Stomach (tissue), 9 donors: Measurements from ENCODE around the gene COPE. TPM values are rescaled to one million over a fixed set of nuclear protein-coding genes. Genes with fewer than 3 reads are reported as not detected.

Experiments used
- DNase-seq, 2 donors: peaks; one replicate each; pipeline versions ENCODE4 v3.0.0 to v3.0.0-alpha.2; 2013 to 2019
- H3K27ac ChIP-seq, 5 donors: fragments of 200-600 bp in 4 of 5; sonication (generic) in 4 of 5; one replicate each; pipeline ENCODE4 v1.5.1; 2013 to 2019; ENCODE audit warnings: mild to moderate bottlenecking in 1 of 5, moderate library complexity in 1 of 5
- H3K27me3 ChIP-seq, 3 donors: fragments of 200-600 bp; sonication (generic); one replicate each; pipeline ENCODE4 v1.5.1; 2017 to 2019; ENCODE audit warnings: mixed run types in 1 of 3
- H3K36me3 ChIP-seq, 4 donors: fragments of 200-600 bp; sonication (generic); 1 replicate in 3 of 4; 2 replicates in 1 of 4; pipeline ENCODE4 v1.5.1; 2016 to 2019
- H3K4me1 ChIP-seq, 4 donors: fragments of 200-600 bp; sonication (generic); one replicate each; pipeline ENCODE4 v1.5.1; 2016 to 2019
- H3K4me3 ChIP-seq, 4 donors: fragments of 200-600 bp; sonication (generic) in 3 of 4; one replicate each; pipeline ENCODE4 v1.5.1; 2016 to 2019; ENCODE audit warnings: mild to moderate bottlenecking in 1 of 4
- H3K9me3 ChIP-seq, 4 donors: fragments of 200-600 bp; sonication (generic); one replicate each; pipeline ENCODE4 v1.5.1; 2016 to 2019
- EP300 ChIP-seq: sonication (generic); formaldehyde crosslinking; IDR thresholded peaks from one replicate; pipeline ENCODE4 v1.6.1; 2017; ENCODE audit warnings: antibody characterized with exemption
- POLR2A ChIP-seq, 4 donors: fragments of 450-650 bp; IDR thresholded peaks; one replicate each; pipeline ENCODE4 v1.6.1; 2016; ENCODE audit warnings: antibody characterized with exemption in 4 of 4, control low read depth in 2 of 4, mild to moderate bottlenecking in 1 of 4, moderate library complexity in 1 of 4
- POLR2AphosphoS5 ChIP-seq, 3 donors: sonication (generic); formaldehyde crosslinking; IDR thresholded peaks; one replicate each; pipeline ENCODE4 v1.6.1; 2016; ENCODE audit warnings: antibody characterized with exemption in 3 of 3
- WGBS, 5 donors: extraction: QIAGEN DNeasy Blood & Tissue Kit in 3 of 5; methylation state at CpG; one replicate each; pipeline versions ENCODE4 v1.1.5 to v1.1.7; 2013 to 2018; 5-methylcytosine and 5-hydroxymethylcytosine counted together
- intact Hi-C: fragments of 100-400 bp; cut with DNase I; formaldehyde crosslinking; loops from one replicate; pipeline ENCODE4 v1.15.1; 2023; ENCODE audit warnings: low total_unique reads
- polyA plus RNA-seq, 3 donors: library from polyadenylated mRNA; stranded (reverse); fragments of 200-250 nt; gene quantifications; one replicate each; pipeline ENCODE4 v1.2.3, GENCODE V29; 2013
- total RNA-seq, 5 donors: library from RNA; depleted of rRNA; stranded (reverse); fragments of >200 nt; gene quantifications; one replicate each; pipeline versions ENCODE4 v1.1.0 to v1.2.3, GENCODE V29; 2014 to 2016
- TF ChIP-seq, protein P1 (sequence below), 7 experiments: fragments of 450-650 bp in 4 of 7; fragments of 200-600 bp in 3 of 7; sonication (generic) in 3 of 7; IDR thresholded peaks; one replicate each; pipeline ENCODE4 v1.5.1; 2016 to 2019; ENCODE audit warnings: antibody characterized with exemption in 7 of 7, control low read depth in 2 of 7, mild to moderate bottlenecking in 1 of 7
- donor health status: healthy with polysubstance abuse.
- donor health status: Bipolar disorder and iron deficiency.
- donor health status: healthy.

Gene COPE
- total and polyA plus RNA-seq, 8 donors, result 76.7 to 283 (median 209) TPM

DNA sequence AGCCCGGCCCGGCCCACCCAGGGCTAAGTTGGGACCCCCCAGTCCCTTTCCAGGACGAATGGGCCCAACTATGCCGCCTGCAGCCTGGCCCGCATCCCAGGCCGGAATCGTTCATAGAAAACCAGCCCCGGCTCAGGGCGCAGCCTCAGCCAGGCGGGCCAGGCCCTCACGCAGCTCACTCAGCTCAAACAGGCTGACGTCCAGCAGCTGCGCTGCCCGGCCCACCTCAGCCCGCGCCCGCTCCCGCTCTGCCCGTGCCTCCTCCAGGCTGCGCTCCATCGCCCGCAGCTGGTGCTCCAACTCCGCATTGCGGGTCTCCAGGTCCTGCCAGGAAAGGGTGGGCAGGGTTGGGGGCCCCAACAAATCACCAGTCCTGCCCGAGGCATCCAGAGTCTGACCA lies 10.1 kb upstream of the COPE start:
- 85 to 93% (median 90%) methylated on average over 14 to 25 of the region's 25 CpGs for WGBS, 5 donors
- Histone ChIP-seq H3K27me3 (no peaks in the 10 kb centered on the region), H3K27ac (no peak overlapping the region), H3K4me3 (no peak overlapping the region), H3K4me1 (peaks cover 7 to 14% (median 12%) of the 10 kb centered on the region in 4 donors), H3K9me3 (no peaks in the 10 kb centered on the region), H3K36me3 (peaks cover 26 to 86% (median 74%) of the 10 kb centered on the region in 4 donors)
- intact Hi-C loops, result no loop called here
- no peak for TF ChIP-seq EP300
- TF ChIP-seq POLR2AphosphoS5 (IDR thresholded peaks at IDR 0.05), result no peak
- TF ChIP-seq POLR2A (IDR thresholded peaks at IDR 0.05), result no peak
- TF ChIP-seq, protein P1, sequence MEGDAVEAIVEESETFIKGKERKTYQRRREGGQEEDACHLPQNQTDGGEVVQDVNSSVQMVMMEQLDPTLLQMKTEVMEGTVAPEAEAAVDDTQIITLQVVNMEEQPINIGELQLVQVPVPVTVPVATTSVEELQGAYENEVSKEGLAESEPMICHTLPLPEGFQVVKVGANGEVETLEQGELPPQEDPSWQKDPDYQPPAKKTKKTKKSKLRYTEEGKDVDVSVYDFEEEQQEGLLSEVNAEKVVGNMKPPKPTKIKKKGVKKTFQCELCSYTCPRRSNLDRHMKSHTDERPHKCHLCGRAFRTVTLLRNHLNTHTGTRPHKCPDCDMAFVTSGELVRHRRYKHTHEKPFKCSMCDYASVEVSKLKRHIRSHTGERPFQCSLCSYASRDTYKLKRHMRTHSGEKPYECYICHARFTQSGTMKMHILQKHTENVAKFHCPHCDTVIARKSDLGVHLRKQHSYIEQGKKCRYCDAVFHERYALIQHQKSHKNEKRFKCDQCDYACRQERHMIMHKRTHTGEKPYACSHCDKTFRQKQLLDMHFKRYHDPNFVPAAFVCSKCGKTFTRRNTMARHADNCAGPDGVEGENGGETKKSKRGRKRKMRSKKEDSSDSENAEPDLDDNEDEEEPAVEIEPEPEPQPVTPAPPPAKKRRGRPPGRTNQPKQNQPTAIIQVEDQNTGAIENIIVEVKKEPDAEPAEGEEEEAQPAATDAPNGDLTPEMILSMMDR (IDR thresholded peaks at IDR 0.05), result no peak
- no peak for DNase-seq

DNA sequence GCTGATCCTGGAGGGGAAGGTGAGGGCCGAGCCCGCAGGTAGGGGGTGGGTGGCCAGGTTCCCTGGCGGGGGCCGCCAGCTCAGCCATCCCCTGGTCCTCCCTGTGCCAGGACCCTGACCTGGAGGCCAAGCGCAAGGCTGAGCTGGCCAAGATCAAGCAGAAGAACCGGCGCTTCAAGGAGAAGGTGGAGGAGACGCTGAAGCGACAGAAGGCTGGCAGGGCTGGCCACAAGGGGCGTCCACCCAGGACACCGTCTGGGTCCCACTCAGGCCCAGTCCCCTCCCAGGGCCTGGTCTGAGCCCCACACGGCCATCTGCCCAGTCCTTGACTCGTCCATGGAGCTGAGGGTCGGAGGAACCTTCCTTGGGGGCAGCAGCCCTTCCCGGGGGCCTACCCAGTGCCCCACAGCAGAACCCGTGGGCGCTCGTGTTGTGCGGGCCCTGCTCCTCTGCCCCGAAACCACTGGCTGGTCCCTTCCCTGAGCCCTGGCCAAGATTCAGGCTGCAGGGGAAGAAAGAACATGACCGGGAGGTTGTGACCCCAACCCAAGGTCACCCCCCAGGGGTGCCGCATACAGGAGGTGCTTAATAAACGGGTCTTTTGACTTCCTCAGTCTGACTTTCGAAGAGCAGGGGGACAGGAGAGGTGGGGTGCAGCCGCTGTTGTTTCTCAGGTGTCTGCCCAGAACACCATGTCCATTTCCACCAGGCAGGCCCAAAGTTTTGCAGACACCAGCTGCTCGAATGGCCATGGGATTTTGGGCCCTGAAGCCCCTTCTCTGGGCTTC lies 9.0 kb upstream of the COPE start:
- WGBS, 5 donors, result 85 to 90% (median 88%) methylated on average over 15 to 26 of the region's 26 CpGs
- Histone ChIP-seq H3K27ac (no peak overlapping the region), H3K4me1 (peaks cover 7 to 14% (median 12%) of the 10 kb centered on the region in 4 donors), H3K4me3 (no peak overlapping the region), H3K9me3 (no peaks in the 10 kb centered on the region), H3K27me3 (no peaks in the 10 kb centered on the region), H3K36me3 (peaks cover 36 to 86% (median 77%) of the 10 kb centered on the region in 4 donors)
- DNase-seq, result no peak
- no peak for TF ChIP-seq POLR2AphosphoS5 (IDR thresholded peaks at IDR 0.05)
- no peak for TF ChIP-seq EP300
- TF ChIP-seq, protein P1 (IDR thresholded peaks at IDR 0.05), result no peak
- TF ChIP-seq POLR2A (IDR thresholded peaks at IDR 0.05), result no peak
- intact Hi-C loops, result no loop called here

DNA sequence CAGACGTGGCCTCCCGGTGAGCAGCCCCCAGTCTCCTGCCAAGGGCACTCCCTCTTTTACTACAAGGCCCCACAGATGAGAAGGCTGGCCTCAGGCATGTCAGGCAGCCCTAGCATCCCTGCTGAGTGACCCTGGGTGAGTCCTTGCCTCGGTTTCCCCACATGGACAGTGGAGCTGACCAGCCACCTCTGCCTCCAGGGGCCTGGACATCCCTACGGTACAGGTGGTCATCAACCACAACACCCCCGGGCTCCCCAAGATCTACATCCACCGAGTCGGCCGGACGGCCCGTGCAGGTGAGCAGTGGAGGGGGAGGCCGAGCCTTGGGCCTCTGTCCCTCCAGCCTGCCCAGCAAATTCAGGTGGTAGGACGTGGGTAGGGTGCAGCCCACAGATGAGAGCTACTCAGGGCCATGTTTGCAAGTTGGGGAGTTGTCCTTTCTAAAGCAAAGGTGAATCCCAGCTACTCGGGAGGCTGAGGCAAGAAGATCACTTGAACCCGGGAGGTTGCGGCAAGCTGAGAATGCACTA lies 5.6 kb upstream of the COPE start:
- no peak for DNase-seq
- Histone ChIP-seq H3K36me3 (peaks cover 48 to 92% (median 86%) of the 10 kb centered on the region in 4 donors), H3K27me3 (no peaks in the 10 kb centered on the region), H3K27ac (no peak overlapping the region), H3K4me1 (peaks cover 10 to 20% (median 17%) of the 10 kb centered on the region in 4 donors), H3K9me3 (no peaks in the 10 kb centered on the region), H3K4me3 (no peak overlapping the region)
- TF ChIP-seq POLR2A (IDR thresholded peaks at IDR 0.05), result no peak
- TF ChIP-seq, protein P1 (IDR thresholded peaks at IDR 0.05), result no peak
- no peak for TF ChIP-seq EP300
- TF ChIP-seq POLR2AphosphoS5 (IDR thresholded peaks at IDR 0.05), result no peak
- intact Hi-C loops, result no loop called here
- 94 to 97% (median 96%) methylated on average over 9 to 15 of the region's 15 CpGs for WGBS, 5 donors

DNA sequence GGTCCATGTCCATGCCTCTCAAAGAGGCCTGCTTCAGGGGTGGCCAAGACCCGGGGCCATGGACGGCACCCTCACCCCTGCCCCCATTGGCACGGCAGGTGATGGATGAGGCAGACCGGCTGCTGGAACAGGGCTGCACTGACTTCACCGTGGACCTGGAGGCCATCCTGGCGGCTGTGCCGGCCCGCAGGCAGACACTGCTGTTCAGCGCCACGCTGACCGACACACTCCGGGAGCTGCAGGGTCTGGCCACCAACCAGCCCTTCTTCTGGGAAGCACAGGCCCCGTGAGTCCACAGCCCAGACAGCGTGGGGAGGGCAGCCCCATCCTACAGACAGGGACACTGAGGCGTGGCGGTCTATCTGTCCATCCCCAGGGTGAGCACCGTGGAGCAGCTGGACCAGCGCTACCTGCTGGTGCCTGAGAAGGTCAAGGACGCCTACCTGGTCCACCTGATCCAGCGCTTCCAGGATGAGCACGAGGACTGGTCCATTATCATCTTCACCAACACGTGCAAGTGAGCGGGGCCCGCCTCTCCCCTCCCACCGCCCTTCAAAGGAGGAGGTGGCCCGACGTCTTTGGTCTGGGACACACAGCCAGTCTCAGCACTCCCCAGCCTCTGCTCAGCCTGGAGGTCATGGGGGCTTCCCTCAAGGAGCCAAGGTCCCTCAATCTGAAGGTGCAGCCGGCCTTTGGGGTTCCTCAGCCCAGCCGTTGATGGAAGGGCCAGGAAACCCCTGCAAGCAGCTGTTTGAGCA lies 3.2 kb upstream of the COPE start:
- H3K36me3 ChIP-seq, result peaks cover 42 to 69% (median 64%) of the 10 kb centered on the region in 4 donors
- H3K9me3 ChIP-seq, result no peaks in the 10 kb centered on the region
- TF ChIP-seq EP300, result no peak
- TF ChIP-seq POLR2A (IDR thresholded peaks at IDR 0.05), result no peak
- TF ChIP-seq, protein P1 (IDR thresholded peaks at IDR 0.05), result no peak
- TF ChIP-seq POLR2AphosphoS5 (IDR thresholded peaks at IDR 0.05), result no peak
- no peak overlapping the region for H3K4me3 ChIP-seq
- no peak for DNase-seq
- no peaks in the 10 kb centered on the region for H3K27me3 ChIP-seq
- H3K4me1 ChIP-seq, result peaks cover 21 to 33% (median 31%) of the 10 kb centered on the region in 4 donors
- WGBS, 5 donors, result 83 to 91% (median 88%) methylated on average over 14 to 29 of the region's 29 CpGs
- intact Hi-C loops, result no loop called here
- no peak overlapping the region for H3K27ac ChIP-seq
